GM18951 (cell line): Measurements from ENCODE around the gene APLP1.
"Not testable (repeated sequence)": the region's sequence is repeated elsewhere in the genome, so short reads cannot be mapped to it uniquely, and the experiment has no call there.

ENCODE experiments used
- POLR2A ChIP-seq: IDR thresholded peaks from 4 replicates; pipeline ENCODE4 v1.6.1; 2011; ENCODE audit warnings: mild to moderate bottlenecking; ENCODE audit not compliant: insufficient read length, insufficient read depth; ENCODE audit errors: extremely low read depth
- in situ Hi-C: fragments of 300-500 bp; cut with MboI; formaldehyde crosslinking; loops from one replicate; pipeline ENCODE4 v1.12.0; 2022; ENCODE audit warnings: low sequenced_read_pairs, mixed read lengths, inconsistent platforms; ENCODE audit not compliant: unreplicated experiment

The APLP1 gene

DNA sequence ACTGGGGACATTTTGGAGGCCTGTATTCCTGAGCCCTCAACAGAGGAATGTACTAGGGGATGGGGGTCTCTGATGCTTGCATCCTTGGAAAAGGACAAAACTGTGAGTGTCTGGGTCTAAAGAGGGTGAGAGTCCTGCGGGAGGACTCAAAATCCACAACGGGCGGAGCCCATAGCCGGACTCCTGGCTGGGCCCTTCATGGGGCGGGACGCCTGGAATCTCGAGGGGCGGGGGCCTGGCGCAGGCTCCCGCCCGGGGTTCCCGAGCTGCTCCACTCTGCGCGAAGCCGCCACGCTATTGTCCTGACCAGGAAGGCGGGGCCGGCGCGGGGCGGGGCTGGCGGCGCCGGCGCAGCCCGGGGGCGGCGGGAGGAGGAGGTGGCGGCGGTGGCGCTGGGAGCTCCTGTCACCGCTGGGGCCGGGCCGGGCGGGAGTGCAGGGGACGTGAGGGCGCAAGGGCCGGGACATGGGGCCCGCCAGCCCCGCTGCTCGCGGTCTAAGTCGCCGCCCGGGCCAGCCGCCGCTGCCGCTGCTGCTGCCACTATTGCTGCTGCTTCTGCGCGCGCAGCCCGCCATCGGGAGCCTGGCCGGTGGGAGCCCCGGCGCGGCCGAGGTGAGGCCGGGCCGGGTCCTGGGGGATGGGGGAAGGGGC lies at the start of gene APLP1:
Gene APLP1 (plus strand): TSS at position 403 of the 651 bp plus-strand sequence. CDS start 63 bp downstream, at position 466.
- in situ Hi-C loops, result no loop called here
- TF ChIP-seq POLR2A, result no peak

GRCh38 chr19:35822579-35822978 lies 45.8 kb upstream of the APLP1 start:
- TF ChIP-seq POLR2A, result no peak
- in situ Hi-C loops, result no loop called here

- in situ Hi-C loops, result no loop called here
- no peak for TF ChIP-seq POLR2A
These were observed 44.2 kb upstream of the APLP1 start for GRCh38 chr19:35824150-35824549.

DNA sequence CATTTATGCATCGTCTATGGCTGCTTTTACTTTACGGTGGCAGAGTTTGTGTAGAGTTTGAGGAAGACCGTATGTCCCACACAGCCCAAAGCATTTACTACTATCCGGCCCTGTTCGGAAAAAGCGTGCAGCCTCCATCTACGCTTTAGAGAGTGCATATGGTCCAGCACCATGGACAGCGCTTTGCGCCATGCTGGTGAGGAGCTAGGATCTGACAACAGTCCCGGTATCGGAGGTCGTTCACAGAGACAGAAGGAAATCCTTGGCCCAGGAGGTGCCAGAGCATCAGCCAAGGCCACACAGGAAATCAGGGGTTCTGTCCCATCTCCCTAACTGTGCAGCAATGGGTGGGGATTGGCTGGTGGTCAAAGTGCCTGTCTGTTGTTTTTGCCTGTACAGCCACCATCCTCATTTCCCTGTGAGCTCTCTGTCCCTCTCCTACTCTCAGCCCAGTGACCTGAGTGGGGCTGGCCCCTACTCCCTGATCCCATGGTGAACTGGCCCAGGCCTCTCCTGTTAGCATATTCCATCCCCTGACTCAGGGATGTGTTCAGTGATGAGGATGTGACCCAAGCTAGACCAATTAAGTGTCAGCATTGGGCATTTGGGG lies 39.6 kb upstream of the APLP1 start:
- TF ChIP-seq POLR2A, result no peak
- in situ Hi-C loops, result no loop called here

DNA sequence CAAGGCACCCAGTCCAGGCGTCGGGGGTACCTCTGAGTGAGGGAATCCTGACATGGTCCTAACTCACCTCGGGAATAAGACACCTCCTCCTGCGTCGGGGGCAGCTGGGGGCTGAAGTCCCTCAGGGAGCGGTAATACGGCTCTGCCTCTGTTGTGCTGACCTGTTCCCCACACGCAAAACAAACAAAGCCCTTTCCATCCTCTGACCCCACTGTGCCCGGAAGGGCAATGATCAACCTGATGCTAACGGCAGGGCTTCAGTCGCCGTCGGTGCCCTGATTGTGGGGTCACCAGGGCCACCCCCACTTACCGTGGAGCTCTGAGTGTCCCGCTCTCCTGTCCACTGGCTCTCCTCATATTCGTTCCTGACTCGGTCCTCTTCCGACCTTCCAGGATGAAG lies 37.4 kb upstream of the APLP1 start:
- in situ Hi-C loops, result no loop called here

GRCh38 chr19:35832054-35832453 lies 36.3 kb upstream of the APLP1 start:
- TF ChIP-seq POLR2A, result no peak
- in situ Hi-C loops, result no loop called here

More for the DNA sequence above, 37.4 kb upstream of the APLP1 start:
- TF ChIP-seq POLR2A, result no peak

DNA sequence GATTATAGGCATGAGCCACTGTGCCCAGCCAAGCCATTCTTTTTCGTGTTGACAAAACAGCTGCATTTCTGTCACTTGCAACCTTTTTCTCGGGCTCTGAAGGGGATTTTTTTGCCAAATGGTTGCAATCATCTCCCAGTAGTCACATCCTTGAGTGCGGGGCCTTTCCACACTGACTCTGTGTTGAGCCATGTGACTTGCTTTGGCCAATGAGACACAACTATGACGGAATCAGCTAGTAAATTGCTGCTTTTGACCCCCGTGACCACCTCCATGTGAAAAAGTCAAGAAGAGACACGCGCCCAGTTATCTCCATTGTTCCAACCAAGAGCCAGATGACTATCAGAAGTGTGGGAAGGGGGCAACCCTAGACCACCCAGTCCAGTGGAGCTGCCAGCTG lies 34.4 kb upstream of the APLP1 start:
- TF ChIP-seq POLR2A, result no peak
- in situ Hi-C loops, result no loop called here

GRCh38 chr19:35836096-35836495 lies 32.3 kb upstream of the APLP1 start:
- in situ Hi-C loops, result not testable (repeated sequence)

DNA sequence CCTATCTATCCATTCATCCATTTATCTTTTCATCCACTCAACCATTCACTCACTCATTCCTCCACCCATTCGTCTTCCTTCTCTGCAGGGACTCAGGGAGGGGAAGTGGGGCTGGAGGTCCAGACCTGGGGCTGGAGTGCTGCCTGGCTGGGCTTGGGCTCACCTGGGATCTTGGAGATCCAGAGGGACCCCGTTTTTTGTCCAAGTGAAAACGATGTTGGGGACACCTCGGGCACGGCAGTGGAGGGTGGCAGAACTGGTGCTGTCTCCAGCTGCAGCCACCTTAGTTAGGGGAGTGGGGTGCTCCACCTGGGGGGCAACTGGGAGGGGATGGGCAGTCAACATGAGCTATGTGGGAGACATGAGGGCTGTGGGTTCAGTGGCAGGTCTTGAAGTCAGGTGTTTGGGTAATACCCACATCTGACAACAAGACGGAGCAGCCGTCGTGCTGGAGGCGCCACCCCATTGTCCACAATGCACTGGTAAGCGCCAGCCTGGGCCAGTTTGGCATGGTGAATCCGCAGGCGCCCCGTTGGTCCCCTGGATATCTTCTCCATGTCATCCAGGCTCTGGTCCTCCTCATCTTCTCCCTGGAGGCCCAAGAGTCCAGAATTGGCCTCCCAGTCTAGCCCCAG lies 26.3 kb upstream of the APLP1 start:
- in situ Hi-C loops, result no loop called here
- TF ChIP-seq POLR2A, result no peak

GRCh38 chr19:35842666-35843272 lies 25.6 kb upstream of the APLP1 start:
- in situ Hi-C loops, result no loop called here
- TF ChIP-seq POLR2A, result no peak

DNA sequence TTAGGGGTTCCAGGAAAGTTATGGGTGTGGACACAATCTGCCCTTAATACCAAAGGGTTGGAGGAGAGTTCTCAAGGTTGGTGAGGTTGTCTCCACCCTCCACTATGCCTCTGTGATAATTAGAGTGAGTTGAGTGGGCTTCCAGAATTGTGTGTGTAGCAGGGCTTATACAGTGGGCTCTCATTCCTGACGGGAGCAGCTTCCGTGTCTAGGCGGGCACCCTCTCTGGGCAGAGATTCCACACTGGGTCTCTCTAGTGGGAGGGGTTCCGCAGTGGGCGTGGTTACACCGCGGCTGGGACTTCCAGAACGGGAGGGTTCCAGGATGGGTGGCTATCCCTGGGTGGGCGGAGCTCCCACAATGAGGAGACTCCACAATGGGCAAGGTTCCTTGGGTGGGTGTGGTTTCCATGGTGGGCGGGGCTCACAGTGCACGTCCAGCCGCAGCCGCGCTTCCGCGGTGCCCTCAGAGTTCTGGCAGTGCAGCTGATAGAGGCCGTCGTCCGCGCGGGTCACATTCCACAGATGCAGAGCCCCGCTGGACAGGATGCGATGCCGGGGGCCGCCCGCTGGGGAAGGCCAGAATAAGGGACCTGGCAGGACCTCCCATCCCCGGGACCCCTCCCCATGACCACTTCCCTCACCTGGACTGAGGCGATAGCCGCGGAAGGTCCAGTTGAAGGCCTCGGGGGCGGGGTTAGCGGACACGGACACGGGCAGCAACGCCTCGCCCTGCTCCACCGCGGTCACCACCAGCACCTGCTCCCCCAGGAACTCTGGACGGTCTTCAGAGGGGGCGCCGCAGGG lies 24.5 kb upstream of the APLP1 start:
- TF ChIP-seq POLR2A, result no peak
- in situ Hi-C loops, result no loop called here

GRCh38 chr19:35844482-35845214 lies 23.7 kb upstream of the APLP1 start:
- in situ Hi-C loops, result no loop called here
- TF ChIP-seq POLR2A, result no peak
